ENCODE measurements around the gene RASL12.

DNA sequence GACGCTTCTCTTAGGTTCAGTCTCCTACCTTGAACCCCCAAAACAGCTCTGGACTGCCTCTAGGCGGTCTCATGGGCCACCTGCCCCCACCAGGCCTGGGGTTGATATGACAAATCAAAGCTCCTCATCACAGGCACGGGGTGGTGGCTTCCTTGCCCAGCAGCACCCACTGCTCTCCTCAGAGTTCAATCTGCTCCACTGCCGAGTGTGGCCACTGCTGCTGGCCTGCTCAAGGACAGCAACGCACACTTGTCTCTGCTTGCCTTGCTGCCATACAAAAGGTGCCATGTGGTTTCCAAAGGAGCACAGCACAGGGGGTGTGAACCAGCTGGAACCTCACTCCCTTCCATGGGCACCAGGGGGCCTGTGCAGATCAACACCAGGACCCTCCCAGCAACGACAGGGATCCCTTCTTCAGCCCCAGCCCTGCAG lies 18.9 kb upstream of the RASL12 start:
- TF ChIP-seq, protein P1, sequence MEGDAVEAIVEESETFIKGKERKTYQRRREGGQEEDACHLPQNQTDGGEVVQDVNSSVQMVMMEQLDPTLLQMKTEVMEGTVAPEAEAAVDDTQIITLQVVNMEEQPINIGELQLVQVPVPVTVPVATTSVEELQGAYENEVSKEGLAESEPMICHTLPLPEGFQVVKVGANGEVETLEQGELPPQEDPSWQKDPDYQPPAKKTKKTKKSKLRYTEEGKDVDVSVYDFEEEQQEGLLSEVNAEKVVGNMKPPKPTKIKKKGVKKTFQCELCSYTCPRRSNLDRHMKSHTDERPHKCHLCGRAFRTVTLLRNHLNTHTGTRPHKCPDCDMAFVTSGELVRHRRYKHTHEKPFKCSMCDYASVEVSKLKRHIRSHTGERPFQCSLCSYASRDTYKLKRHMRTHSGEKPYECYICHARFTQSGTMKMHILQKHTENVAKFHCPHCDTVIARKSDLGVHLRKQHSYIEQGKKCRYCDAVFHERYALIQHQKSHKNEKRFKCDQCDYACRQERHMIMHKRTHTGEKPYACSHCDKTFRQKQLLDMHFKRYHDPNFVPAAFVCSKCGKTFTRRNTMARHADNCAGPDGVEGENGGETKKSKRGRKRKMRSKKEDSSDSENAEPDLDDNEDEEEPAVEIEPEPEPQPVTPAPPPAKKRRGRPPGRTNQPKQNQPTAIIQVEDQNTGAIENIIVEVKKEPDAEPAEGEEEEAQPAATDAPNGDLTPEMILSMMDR (IDR thresholded peaks at IDR 0.05; ENCODE audit: insufficient read depth, low read length, poor library complexity, severe bottlenecking), result peak; percentile 8
- TF ChIP-seq EZH2phosphoT487 (conservative IDR thresholded peaks at IDR 0.05; ENCODE audit: low read length), result no peak
